ENCODE data around the gene CYS1.

Gene CYS1

DNA sequence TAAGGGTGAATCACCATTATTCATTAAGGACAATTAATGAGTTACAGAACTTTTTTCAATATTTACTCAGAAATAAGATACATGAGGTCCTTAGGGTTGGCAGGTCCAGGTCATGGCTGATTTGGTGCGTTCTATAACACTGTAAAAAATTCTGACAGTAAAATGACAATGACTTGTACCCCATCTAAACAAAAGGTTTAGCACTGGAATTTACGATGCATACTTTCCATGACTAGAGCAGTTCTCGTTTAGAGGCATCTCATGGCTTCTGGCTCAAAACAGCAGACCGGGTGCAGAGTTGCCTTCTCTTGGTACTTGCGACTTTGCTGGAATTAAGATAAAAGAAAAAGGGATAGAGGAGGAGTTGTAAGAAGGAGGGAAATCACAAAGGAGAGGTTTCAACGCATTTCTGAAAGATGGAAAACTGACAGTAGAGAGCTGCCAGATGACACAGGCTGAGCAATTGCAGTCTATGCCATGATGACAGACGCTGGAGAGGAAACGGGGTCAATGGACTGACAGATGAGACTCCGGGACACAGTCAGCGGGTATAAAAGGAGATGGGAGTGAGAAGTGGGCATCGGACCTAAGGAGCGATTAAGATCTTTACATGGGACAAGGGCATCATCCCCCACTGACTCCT lies 4.1 kb upstream of the CYS1 start:
- TF ChIP-seq, protein P1, sequence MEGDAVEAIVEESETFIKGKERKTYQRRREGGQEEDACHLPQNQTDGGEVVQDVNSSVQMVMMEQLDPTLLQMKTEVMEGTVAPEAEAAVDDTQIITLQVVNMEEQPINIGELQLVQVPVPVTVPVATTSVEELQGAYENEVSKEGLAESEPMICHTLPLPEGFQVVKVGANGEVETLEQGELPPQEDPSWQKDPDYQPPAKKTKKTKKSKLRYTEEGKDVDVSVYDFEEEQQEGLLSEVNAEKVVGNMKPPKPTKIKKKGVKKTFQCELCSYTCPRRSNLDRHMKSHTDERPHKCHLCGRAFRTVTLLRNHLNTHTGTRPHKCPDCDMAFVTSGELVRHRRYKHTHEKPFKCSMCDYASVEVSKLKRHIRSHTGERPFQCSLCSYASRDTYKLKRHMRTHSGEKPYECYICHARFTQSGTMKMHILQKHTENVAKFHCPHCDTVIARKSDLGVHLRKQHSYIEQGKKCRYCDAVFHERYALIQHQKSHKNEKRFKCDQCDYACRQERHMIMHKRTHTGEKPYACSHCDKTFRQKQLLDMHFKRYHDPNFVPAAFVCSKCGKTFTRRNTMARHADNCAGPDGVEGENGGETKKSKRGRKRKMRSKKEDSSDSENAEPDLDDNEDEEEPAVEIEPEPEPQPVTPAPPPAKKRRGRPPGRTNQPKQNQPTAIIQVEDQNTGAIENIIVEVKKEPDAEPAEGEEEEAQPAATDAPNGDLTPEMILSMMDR (IDR thresholded peaks at IDR 0.05), result no peak
- Histone ChIP-seq H3K79me2 (no peaks in the 10 kb centered on the region), H3K4me2 (ENCODE audit: low read length) (no peak overlapping the region), H2AFZ (no peak overlapping the region), H3K9me3 (ENCODE audit: control insufficient read depth, low read length) (no peaks in the 10 kb centered on the region), H3K27me3 (ENCODE audit: control insufficient read depth, insufficient read depth, low read length) (peaks cover 2% of the 10 kb centered on the region), H3K27ac (no peak overlapping the region), H3K4me3 (ENCODE audit: low read depth, low read length) (no peak overlapping the region), H3K36me3 (ENCODE audit: control insufficient read depth, insufficient read depth, low read length) (no peaks in the 10 kb centered on the region), H3K9ac (no peak overlapping the region), H3K4me1 (no peaks in the 10 kb centered on the region)

DNA sequence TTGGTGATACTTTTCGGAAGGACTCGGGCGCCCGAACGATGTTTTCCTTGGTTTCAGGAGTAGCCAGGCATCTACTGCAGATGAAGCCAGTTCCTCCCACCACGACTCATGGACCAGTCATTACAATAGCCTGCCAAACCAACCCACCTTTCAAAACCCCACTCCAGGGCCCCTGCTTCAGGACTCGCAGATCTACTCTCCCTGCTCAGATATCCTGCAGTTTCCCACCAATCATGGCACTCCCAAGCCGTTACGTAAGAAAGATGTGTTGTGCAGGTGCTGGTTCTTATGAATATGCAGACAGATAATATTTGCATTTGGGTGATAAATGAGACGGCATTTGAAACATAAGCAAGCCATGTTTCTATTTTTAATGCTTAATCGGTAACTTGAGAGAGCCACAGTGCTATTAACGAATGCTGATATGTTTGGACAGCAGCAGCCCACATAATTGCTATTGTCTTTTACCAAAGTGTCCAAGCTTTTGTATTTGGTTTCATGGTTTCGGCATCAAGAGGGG lies 3.5 kb upstream of the CYS1 start:
- TF ChIP-seq, protein P1 (IDR thresholded peaks at IDR 0.05), result no peak
- Histone ChIP-seq H3K9me3 (ENCODE audit: control insufficient read depth, low read length) (no peaks in the 10 kb centered on the region), H3K27ac (no peak overlapping the region), H3K79me2 (no peaks in the 10 kb centered on the region), H3K4me3 (ENCODE audit: low read depth, low read length) (no peak overlapping the region), H3K4me1 (no peaks in the 10 kb centered on the region), H3K4me2 (ENCODE audit: low read length) (no peak overlapping the region), H3K27me3 (ENCODE audit: control insufficient read depth, insufficient read depth, low read length) (peaks cover 2% of the 10 kb centered on the region), H2AFZ (no peak overlapping the region), H3K36me3 (ENCODE audit: control insufficient read depth, insufficient read depth, low read length) (no peaks in the 10 kb centered on the region), H3K9ac (no peak overlapping the region)

DNA sequence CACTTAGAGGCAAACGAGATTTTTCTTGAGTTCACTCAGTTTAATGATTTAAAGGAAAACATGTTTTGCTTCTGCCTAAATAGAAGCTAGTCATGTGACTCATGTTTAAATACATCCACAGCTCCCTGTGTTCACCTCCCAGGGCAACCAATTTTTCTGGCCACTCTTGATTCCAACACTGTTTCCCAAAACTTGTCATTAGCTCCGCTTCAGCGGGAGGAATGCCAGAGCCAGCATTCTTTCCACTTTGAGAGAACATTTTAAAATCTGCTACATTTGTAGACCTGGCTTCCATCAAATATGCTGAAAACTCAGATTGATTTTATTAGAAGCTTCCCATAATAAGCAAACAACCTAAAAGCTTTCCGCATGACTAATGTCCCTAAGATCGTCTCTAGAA lies 2.8 kb upstream of the CYS1 start:
- TF ChIP-seq, protein P1 (IDR thresholded peaks at IDR 0.05), result no peak
- Histone ChIP-seq H3K9ac (no peak overlapping the region), H3K79me2 (no peaks in the 10 kb centered on the region), H3K4me2 (ENCODE audit: low read length) (no peak overlapping the region), H3K27ac (no peak overlapping the region), H3K4me3 (ENCODE audit: low read depth, low read length) (no peak overlapping the region), H3K9me3 (ENCODE audit: control insufficient read depth, low read length) (no peaks in the 10 kb centered on the region), H3K27me3 (ENCODE audit: control insufficient read depth, insufficient read depth, low read length) (peaks cover 2% of the 10 kb centered on the region), H3K4me1 (no peaks in the 10 kb centered on the region), H3K36me3 (ENCODE audit: control insufficient read depth, insufficient read depth, low read length) (no peaks in the 10 kb centered on the region), H2AFZ (no peak overlapping the region)

DNA sequence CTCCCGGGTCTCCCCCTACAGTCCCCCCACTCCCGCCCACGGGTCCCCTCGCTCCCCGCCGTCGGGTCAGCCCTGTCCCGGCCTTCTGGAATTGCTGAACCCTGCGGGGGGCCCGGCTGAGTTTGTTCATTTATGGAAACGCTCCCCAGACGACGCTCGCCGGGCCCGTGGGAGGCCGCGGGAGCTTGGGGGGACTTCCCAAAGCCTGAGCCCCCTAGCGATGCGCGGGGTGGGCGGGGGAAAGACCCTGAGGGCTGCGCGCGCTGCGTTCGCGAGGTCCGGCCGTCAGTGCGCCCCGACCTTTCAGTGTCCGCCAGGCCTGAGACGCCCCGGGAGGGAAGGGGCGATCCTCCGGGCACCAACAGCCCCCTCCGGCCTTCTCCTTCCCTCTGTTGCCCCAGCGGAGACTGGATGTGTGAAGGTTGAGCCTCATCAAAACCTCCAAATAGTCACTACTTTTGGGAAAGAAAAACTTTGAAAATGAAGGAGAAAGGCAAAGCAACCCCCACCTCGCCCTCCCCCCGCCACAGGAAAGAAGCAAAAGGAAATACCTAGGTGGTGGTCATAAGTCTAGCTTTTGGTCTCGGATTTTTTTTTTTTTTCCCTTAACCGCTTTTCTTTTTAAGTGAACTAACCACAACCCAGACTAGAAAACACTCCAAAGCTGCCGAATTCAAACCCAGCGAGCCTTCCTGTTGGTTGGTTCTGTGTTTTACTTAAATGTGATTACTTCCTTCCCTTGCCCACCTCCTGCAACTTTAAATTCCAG lies 509 bp upstream of the CYS1 start:
- no peak overlapping the region for H3K27ac ChIP-seq
- no peak overlapping the region for H3K9ac ChIP-seq
- peak overlapping the region; percentile 22 for H3K4me2 ChIP-seq (ENCODE audit: low read length)
- H2AFZ ChIP-seq, result peak overlapping the region; percentile 16
- no peaks in the 10 kb centered on the region for H3K36me3 ChIP-seq (ENCODE audit: control insufficient read depth, insufficient read depth, low read length)
- H3K79me2 ChIP-seq, result no peaks in the 10 kb centered on the region
- no peak overlapping the region for H3K4me3 ChIP-seq (ENCODE audit: low read depth, low read length)
- H3K4me1 ChIP-seq, result no peaks in the 10 kb centered on the region
- TF ChIP-seq, protein P1 (IDR thresholded peaks at IDR 0.05), result no peak
- peaks cover 2% of the 10 kb centered on the region for H3K27me3 ChIP-seq (ENCODE audit: control insufficient read depth, insufficient read depth, low read length)
- H3K9me3 ChIP-seq (ENCODE audit: control insufficient read depth, low read length), result no peaks in the 10 kb centered on the region

All from parathyroid adenoma (tissue), 2 donors.